Rectal smooth muscle tissue (tissue), 1 donor: Measurements from ENCODE around the gene ADAT3.
"Not testable (repeated sequence)": the region's sequence is repeated elsewhere in the genome, so short reads cannot be mapped to it uniquely, and the experiment has no call there.

Source experiments
- H3K27ac ChIP-seq: one replicate; pipeline ENCODE4 v1.7.0; 2013; ENCODE audit warnings: low read depth, low read length, inconsistent platforms
- H3K27me3 ChIP-seq: one replicate; pipeline ENCODE4 v1.7.0; 2013; ENCODE audit warnings: low read length; ENCODE audit not compliant: control insufficient read depth, insufficient read depth
- H3K36me3 ChIP-seq: one replicate; pipeline ENCODE4 v1.7.0; 2013; ENCODE audit warnings: low read length; ENCODE audit not compliant: control insufficient read depth, insufficient read depth
- H3K4me1 ChIP-seq: one replicate; pipeline ENCODE4 v1.7.0; 2013; ENCODE audit warnings: low read length; ENCODE audit not compliant: control insufficient read depth, insufficient read depth
- H3K4me3 ChIP-seq: one replicate; pipeline ENCODE4 v1.7.0; 2013; ENCODE audit warnings: low read length
- H3K9ac ChIP-seq: one replicate; pipeline ENCODE4 v1.7.0; 2013; ENCODE audit warnings: low read length

Gene ADAT3

GRCh38 chr19:1882089-1882785, 23.0 kb upstream of the ADAT3 start:
- H3K36me3 ChIP-seq = peaks cover 10% of the 10 kb centered on the region
- peak overlapping the region; percentile 92 for H3K4me3 ChIP-seq
- H3K9ac ChIP-seq = no peak overlapping the region

GRCh38 chr19:1882786-1883692, 22.2 kb upstream of the ADAT3 start:
- Histone ChIP-seq H3K9ac (peak overlapping the region; percentile 13), H3K27me3 (no peaks in the 10 kb centered on the region), H3K4me3 (peak overlapping the region; percentile 92), H3K27ac (no peak overlapping the region), H3K4me1 (peaks cover 21% of the 10 kb centered on the region), H3K36me3 (peaks cover 10% of the 10 kb centered on the region)

More at GRCh38 chr19:1882089-1882785, 23.0 kb upstream of the ADAT3 start:
- Histone ChIP-seq H3K4me1 (peaks cover 21% of the 10 kb centered on the region), H3K27ac (no peak overlapping the region), H3K27me3 (no peaks in the 10 kb centered on the region)

- Histone ChIP-seq H3K36me3 (peaks cover 10% of the 10 kb centered on the region), H3K4me1 (peaks cover 21% of the 10 kb centered on the region), H3K27ac (no peak overlapping the region), H3K9ac (peak overlapping the region; percentile 10), H3K27me3 (no peaks in the 10 kb centered on the region), H3K4me3 (peak overlapping the region; percentile 92)
Measured at GRCh38 chr19:1883784-1884183, 21.4 kb upstream of the ADAT3 start.

GRCh38 chr19:1884291-1884718, 20.9 kb upstream of the ADAT3 start:
- Histone ChIP-seq H3K9ac (peak overlapping the region; percentile 74), H3K27ac (no peak overlapping the region), H3K27me3 (no peaks in the 10 kb centered on the region), H3K4me1 (peaks cover 21% of the 10 kb centered on the region), H3K4me3 (peak overlapping the region; percentile 92), H3K36me3 (peaks cover 10% of the 10 kb centered on the region)

- Histone ChIP-seq H3K27me3 (no peaks in the 10 kb centered on the region), H3K9ac (peak overlapping the region; percentile 74), H3K27ac (peak overlapping the region; percentile 56), H3K36me3 (peaks cover 10% of the 10 kb centered on the region), H3K4me3 (peak overlapping the region; percentile 92), H3K4me1 (peaks cover 21% of the 10 kb centered on the region)
Measured at GRCh38 chr19:1884719-1885334, 20.4 kb upstream of the ADAT3 start.

GRCh38 chr19:1885398-1886119, 19.6 kb upstream of the ADAT3 start, which contains the start of gene ABHD17A:
Gene ABHD17A (minus strand): TSS chr19:1885496. CDS start chr19:1881566, 3,930 bp downstream.
- H3K4me3 ChIP-seq = peak within 1 kb of the TSS; percentile 92
- H3K4me1 ChIP-seq = peaks cover 21% of the 10 kb centered on the region
- peak within 1 kb of the TSS; percentile 74 for H3K9ac ChIP-seq
- peak within 1 kb of the TSS; percentile 56 for H3K27ac ChIP-seq
- not testable (repeated sequence) for H3K27me3 ChIP-seq, H3K36me3 ChIP-seq

GRCh38 chr19:1886360-1886759, 18.8 kb upstream of the ADAT3 start:
- H3K4me3 ChIP-seq, H3K9ac ChIP-seq, H3K27ac ChIP-seq, H3K27me3 ChIP-seq, H3K36me3 ChIP-seq: not testable (repeated sequence)
- H3K4me1 ChIP-seq = peaks cover 21% of the 10 kb centered on the region

- Histone ChIP-seq H3K27me3 (no peaks in the 10 kb centered on the region), H3K4me3 (no peak overlapping the region), H3K9ac (no peak overlapping the region), H3K27ac (no peak overlapping the region), H3K4me1 (peaks cover 12% of the 10 kb centered on the region), H3K36me3 (no peaks in the 10 kb centered on the region)
Measured at GRCh38 chr19:1888385-1888784, 16.8 kb upstream of the ADAT3 start.

- no peak overlapping the region for H3K4me3 ChIP-seq
- H3K36me3 ChIP-seq = no peaks in the 10 kb centered on the region
- H3K27me3 ChIP-seq = no peaks in the 10 kb centered on the region
- H3K27ac ChIP-seq = no peak overlapping the region
- no peak overlapping the region for H3K9ac ChIP-seq
- no peaks in the 10 kb centered on the region for H3K4me1 ChIP-seq
Measured at GRCh38 chr19:1889907-1890306, 15.3 kb upstream of the ADAT3 start.

GRCh38 chr19:1893791-1894190, 11.4 kb upstream of the ADAT3 start:
- H3K4me3 ChIP-seq = no peak overlapping the region
- no peaks in the 10 kb centered on the region for H3K4me1 ChIP-seq
- no peak overlapping the region for H3K27ac ChIP-seq
- H3K9ac ChIP-seq = no peak overlapping the region
- no peaks in the 10 kb centered on the region for H3K36me3 ChIP-seq
- no peaks in the 10 kb centered on the region for H3K27me3 ChIP-seq

GRCh38 chr19:1896508-1896907, 8.7 kb upstream of the ADAT3 start:
- H3K27ac ChIP-seq = no peak overlapping the region
- no peaks in the 10 kb centered on the region for H3K27me3 ChIP-seq
- no peaks in the 10 kb centered on the region for H3K36me3 ChIP-seq
- no peak overlapping the region for H3K4me3 ChIP-seq
- no peaks in the 10 kb centered on the region for H3K4me1 ChIP-seq
- H3K9ac ChIP-seq = no peak overlapping the region
